ENCODE measurements around the gene CISH.

DNA sequence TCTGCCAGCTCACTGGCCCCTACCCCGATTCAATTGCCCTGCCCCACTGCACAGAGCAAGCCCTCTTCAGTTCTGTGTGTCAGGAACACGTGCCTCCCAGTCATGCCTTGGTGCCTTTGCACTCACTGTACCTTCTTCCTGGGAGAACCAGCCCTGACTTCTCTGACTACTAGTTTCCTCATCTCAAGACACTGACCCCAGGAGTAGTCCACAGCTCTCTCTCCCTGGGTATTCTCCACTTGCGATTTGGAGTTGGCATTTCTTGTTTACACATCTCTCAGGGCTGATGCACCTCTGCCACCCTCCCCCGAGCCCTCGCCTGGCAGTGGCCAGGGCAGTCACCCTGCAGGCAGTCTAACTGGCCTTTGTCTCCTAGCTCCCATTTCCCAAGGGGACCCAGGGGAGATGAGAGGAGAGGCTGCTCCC is 5.7 kb downstream of the CISH start:
- TF ChIP-seq POLR2AphosphoS5 (IDR thresholded peaks at IDR 0.05; ENCODE audit: low read depth) = no peak
- TF ChIP-seq CTCF (IDR thresholded peaks at IDR 0.05; ENCODE audit: insufficient read depth, low read length) = no peak
- TF ChIP-seq SPI1 (IDR thresholded peaks at IDR 0.05; ENCODE audit: borderline replicate concordance, low read depth) = no peak

All from HL-60 (cell line).